HCT116 (cell line): ENCODE measurements around the gene STARD3.
"Not testable (repeated sequence)": the region's sequence is repeated elsewhere in the genome, so short reads cannot be mapped to it uniquely, and the experiment has no call there.

Source experiments
- CEBPB ChIP-seq: IDR thresholded peaks from 2 replicates; pipeline ENCODE4 v1.6.1; 2012; ENCODE audit warnings: low read depth
- ELF1 ChIP-seq: IDR thresholded peaks from 2 replicates; pipeline ENCODE4 v1.6.1; 2012; ENCODE audit warnings: low read depth, borderline replicate concordance
- EZH2phosphoT487 ChIP-seq: fragments of 200-600 bp; IDR thresholded peaks from 2 replicates; pipeline ENCODE4 v1.6.1; 2018; ENCODE audit warnings: antibody characterized with exemption, borderline replicate concordance
- JUND ChIP-seq: IDR thresholded peaks from 2 replicates; pipeline ENCODE4 v1.6.1; 2012
- POLR2A ChIP-seq: IDR thresholded peaks from 2 replicates; pipeline ENCODE4 v1.7.0; 2011; ENCODE audit warnings: borderline replicate concordance; ENCODE audit not compliant: insufficient read depth, insufficient read length; ENCODE audit errors: extremely low read depth
- POLR2AphosphoS5 ChIP-seq: IDR thresholded peaks from 2 replicates; pipeline ENCODE4 v1.6.1; 2011; ENCODE audit warnings: mild to moderate bottlenecking, low read depth, low read length, moderate library complexity
- RAD21 ChIP-seq: IDR thresholded peaks from 2 replicates; pipeline ENCODE4 v1.6.1; 2012; ENCODE audit warnings: low read depth, mild to moderate bottlenecking
- SIN3A ChIP-seq: IDR thresholded peaks from 2 replicates; pipeline ENCODE4 v1.6.1; 2012; ENCODE audit warnings: low read depth
- SRF ChIP-seq: IDR thresholded peaks from 2 replicates; pipeline ENCODE4 v1.6.1; 2012; ENCODE audit warnings: low read depth
- TCF7L2 ChIP-seq: IDR thresholded peaks from 2 replicates; pipeline ENCODE4 v1.7.0; 2011; ENCODE audit warnings: borderline replicate concordance, inconsistent platforms; ENCODE audit not compliant: insufficient read depth, insufficient read length; ENCODE audit errors: extremely low read depth
- ZNF274 ChIP-seq: fragments of 200-500 bp; sonication (Bioruptor generic); IDR thresholded peaks from 2 replicates; pipeline ENCODE4 v1.6.1; 2014; ENCODE audit warnings: mild to moderate bottlenecking, low read depth, low read length, inconsistent platforms
- TF ChIP-seq, protein P1 (sequence below), 3 experiments: fragments of 200-600 bp in 1 of 3; sonication (generic) in 1 of 3; IDR thresholded peaks in 2 of 3; conservative IDR thresholded peaks in 1 of 3; 2 replicates each; pipeline ENCODE4 v1.5.1; 2012 to 2017; ENCODE audit warnings: low read depth in 2 of 3, low read length in 2 of 3, antibody characterized with exemption in 1 of 3, borderline replicate concordance in 1 of 3, control low read depth in 1 of 3, mild to moderate bottlenecking in 1 of 3, mixed read lengths in 1 of 3, mixed run types in 1 of 3, moderate library complexity in 1 of 3; ENCODE audit not compliant: insufficient read depth in 1 of 3
- TF ChIP-seq, protein P2 (sequence below): IDR thresholded peaks from 2 replicates; pipeline ENCODE4 v1.6.1; 2012; ENCODE audit warnings: low read depth
- TF ChIP-seq, protein P3 (sequence below): IDR thresholded peaks from 2 replicates; pipeline ENCODE4 v1.6.1; 2012

GRCh38 chr17:39590180-39590579 lies 46.8 kb upstream of the STARD3 start:
- TF ChIP-seq, protein P1, sequence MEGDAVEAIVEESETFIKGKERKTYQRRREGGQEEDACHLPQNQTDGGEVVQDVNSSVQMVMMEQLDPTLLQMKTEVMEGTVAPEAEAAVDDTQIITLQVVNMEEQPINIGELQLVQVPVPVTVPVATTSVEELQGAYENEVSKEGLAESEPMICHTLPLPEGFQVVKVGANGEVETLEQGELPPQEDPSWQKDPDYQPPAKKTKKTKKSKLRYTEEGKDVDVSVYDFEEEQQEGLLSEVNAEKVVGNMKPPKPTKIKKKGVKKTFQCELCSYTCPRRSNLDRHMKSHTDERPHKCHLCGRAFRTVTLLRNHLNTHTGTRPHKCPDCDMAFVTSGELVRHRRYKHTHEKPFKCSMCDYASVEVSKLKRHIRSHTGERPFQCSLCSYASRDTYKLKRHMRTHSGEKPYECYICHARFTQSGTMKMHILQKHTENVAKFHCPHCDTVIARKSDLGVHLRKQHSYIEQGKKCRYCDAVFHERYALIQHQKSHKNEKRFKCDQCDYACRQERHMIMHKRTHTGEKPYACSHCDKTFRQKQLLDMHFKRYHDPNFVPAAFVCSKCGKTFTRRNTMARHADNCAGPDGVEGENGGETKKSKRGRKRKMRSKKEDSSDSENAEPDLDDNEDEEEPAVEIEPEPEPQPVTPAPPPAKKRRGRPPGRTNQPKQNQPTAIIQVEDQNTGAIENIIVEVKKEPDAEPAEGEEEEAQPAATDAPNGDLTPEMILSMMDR (IDR thresholded peaks at IDR 0.05 in 2 of 3, conservative IDR thresholded peaks at IDR 0.05 in 1 of 3; ENCODE audit: borderline replicate concordance in 1 of 3, insufficient read depth in 1 of 3, low read depth in 2 of 3, low read length in 2 of 3) = not testable (repeated sequence)
- not testable (repeated sequence) for TF ChIP-seq JUND, POLR2A, ZNF274, SIN3A, TCF7L2, EZH2phosphoT487, SRF, POLR2AphosphoS5, CEBPB, ELF1, RAD21
- TF ChIP-seq, protein P2, sequence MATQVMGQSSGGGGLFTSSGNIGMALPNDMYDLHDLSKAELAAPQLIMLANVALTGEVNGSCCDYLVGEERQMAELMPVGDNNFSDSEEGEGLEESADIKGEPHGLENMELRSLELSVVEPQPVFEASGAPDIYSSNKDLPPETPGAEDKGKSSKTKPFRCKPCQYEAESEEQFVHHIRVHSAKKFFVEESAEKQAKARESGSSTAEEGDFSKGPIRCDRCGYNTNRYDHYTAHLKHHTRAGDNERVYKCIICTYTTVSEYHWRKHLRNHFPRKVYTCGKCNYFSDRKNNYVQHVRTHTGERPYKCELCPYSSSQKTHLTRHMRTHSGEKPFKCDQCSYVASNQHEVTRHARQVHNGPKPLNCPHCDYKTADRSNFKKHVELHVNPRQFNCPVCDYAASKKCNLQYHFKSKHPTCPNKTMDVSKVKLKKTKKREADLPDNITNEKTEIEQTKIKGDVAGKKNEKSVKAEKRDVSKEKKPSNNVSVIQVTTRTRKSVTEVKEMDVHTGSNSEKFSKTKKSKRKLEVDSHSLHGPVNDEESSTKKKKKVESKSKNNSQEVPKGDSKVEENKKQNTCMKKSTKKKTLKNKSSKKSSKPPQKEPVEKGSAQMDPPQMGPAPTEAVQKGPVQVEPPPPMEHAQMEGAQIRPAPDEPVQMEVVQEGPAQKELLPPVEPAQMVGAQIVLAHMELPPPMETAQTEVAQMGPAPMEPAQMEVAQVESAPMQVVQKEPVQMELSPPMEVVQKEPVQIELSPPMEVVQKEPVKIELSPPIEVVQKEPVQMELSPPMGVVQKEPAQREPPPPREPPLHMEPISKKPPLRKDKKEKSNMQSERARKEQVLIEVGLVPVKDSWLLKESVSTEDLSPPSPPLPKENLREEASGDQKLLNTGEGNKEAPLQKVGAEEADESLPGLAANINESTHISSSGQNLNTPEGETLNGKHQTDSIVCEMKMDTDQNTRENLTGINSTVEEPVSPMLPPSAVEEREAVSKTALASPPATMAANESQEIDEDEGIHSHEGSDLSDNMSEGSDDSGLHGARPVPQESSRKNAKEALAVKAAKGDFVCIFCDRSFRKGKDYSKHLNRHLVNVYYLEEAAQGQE = not testable (repeated sequence)
- TF ChIP-seq, protein P3, sequence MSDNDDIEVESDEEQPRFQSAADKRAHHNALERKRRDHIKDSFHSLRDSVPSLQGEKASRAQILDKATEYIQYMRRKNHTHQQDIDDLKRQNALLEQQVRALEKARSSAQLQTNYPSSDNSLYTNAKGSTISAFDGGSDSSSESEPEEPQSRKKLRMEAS = not testable (repeated sequence)
